Type B pancreatic cell (in vitro differentiated cells): ENCODE results near the gene SLC25A53. TPM values are rescaled to one million over a fixed set of nuclear protein-coding genes. Genes with fewer than 3 reads are reported as not detected.
"Not testable (repeated sequence)": the region's sequence is repeated elsewhere in the genome, so short reads cannot be mapped to it uniquely, and the experiment has no call there.

Experiments
- DNase-seq: peaks from one replicate; pipeline ENCODE4 v3.0.0; 2021; ENCODE audit warnings: mixed read lengths; ENCODE audit not compliant: unreplicated experiment; ENCODE audit errors: extremely low spot score
- H3K27ac Mint-ChIP-seq: 2 replicates; pipeline ENCODE4 v1.8.0; 2021; ENCODE audit warnings: mild to moderate bottlenecking, mixed read lengths
- H3K27me3 Mint-ChIP-seq: 2 replicates; pipeline ENCODE4 v1.8.0; 2021; ENCODE audit warnings: mixed read lengths
- H3K36me3 Mint-ChIP-seq: 2 replicates; pipeline ENCODE4 v1.8.0; 2021; ENCODE audit warnings: mixed read lengths
- H3K4me1 Mint-ChIP-seq: one replicate; pipeline ENCODE4 v1.8.0; 2021; ENCODE audit warnings: mixed read lengths; ENCODE audit not compliant: unreplicated experiment
- H3K4me3 Mint-ChIP-seq: 2 replicates; pipeline ENCODE4 v1.8.0; 2021; ENCODE audit warnings: mild to moderate bottlenecking, mixed read lengths
- H3K9me3 Mint-ChIP-seq: 2 replicates; pipeline ENCODE4 v1.8.0; 2021; ENCODE audit warnings: mixed read lengths
- CTCF ChIP-seq: fragments of 200-600 bp; sonication (generic); conservative IDR thresholded peaks from 2 replicates; pipeline ENCODE4 v1.5.0; 2021; ENCODE audit warnings: antibody characterized with exemption, mild to moderate bottlenecking
- total RNA-seq: library from RNA; stranded (reverse); gene quantifications from 2 replicates; pipeline ENCODE4 v1.2.1, GENCODE V29; 2021; ENCODE audit warnings: low replicate concordance

Gene SLC25A53
- total RNA-seq, 1 donor from 2014 or later: 9.3 TPM

DNA sequence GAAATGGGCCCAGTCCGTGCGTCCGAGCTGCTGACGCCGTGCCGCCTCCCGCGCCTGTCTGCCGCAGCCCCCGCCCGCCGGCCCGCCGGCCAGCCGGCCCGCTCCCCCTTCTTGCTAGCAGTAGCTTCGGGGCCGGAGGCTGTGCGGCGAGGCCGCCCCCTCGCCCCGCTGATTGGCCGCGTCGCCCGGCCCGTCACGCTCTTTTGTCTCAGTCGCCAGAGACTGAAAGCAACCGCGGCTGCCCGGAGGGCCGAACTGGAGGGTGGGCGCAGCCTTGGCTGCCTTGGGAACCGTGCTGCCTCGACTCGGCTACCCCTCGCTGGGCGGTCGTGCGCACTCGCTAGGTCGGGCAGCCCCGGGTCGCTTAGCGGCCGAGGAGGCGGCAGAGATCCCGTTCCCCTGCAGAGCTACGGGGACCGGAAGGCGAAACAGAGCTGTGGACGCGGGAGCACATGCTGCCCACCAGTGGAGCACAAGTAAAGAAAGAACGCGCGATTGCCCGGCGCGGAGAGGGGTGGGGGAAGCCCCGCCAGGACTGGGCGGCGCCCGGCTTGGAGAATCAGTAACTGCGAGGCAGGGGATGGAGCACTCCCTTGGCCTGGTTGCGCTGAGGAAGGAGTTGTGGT lies 44.4 kb downstream of the SLC25A53 start, which contains the start of gene ZCCHC18:
TSS of gene ZCCHC18 (plus strand) at position 198 of the 626 bp plus-strand sequence. CDS start 1,589 bp downstream, outside the sequence.
- TF ChIP-seq CTCF: no peak
- H3K27ac Mint-ChIP-seq: peak within 1 kb of the TSS; percentile 73
- H3K36me3 Mint-ChIP-seq: no peaks in the 10 kb centered on the region
- no peaks in the 10 kb centered on the region for H3K9me3 Mint-ChIP-seq
- peak within 1 kb of the TSS; percentile 89 for H3K4me3 Mint-ChIP-seq
- DNase-seq: peak; percentile 76
- no peaks in the 10 kb centered on the region for H3K27me3 Mint-ChIP-seq
- peaks cover 4% of the 10 kb centered on the region for H3K4me1 Mint-ChIP-seq

GRCh38 chrX:104110491-104111240 lies 46.1 kb downstream of the SLC25A53 start:
- H3K4me3 Mint-ChIP-seq: peak overlapping the region; percentile 18
- not testable (repeated sequence) for H3K4me1 Mint-ChIP-seq, H3K9me3 Mint-ChIP-seq, DNase-seq, H3K27ac Mint-ChIP-seq, H3K36me3 Mint-ChIP-seq, H3K27me3 Mint-ChIP-seq

DNA sequence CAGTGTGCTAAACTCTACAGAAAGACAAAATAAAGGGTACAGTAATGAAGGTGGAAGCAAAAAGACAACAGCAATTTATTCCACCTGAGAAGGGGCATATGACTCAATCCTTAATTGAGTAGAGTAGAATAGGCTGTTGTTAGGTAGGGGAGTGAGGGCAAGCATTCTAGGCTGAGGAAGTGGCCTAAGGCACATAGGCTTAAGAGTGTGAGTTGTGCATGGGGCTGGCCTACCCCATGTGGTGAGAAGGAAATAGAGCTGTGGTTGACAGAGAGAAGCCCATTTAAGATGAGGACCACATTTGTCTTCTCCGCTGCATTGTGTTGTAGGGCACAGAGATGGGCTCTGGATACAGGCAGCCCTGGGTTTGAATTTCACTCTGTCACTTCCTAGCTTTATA lies 47.9 kb downstream of the SLC25A53 start:
- H3K27ac Mint-ChIP-seq: no peak overlapping the region
- no peaks in the 10 kb centered on the region for H3K9me3 Mint-ChIP-seq
- no peak overlapping the region for H3K4me3 Mint-ChIP-seq
- H3K4me1 Mint-ChIP-seq: peaks cover 4% of the 10 kb centered on the region
- no peaks in the 10 kb centered on the region for H3K36me3 Mint-ChIP-seq
- no peaks in the 10 kb centered on the region for H3K27me3 Mint-ChIP-seq
- DNase-seq: no peak
- TF ChIP-seq CTCF: no peak

DNA sequence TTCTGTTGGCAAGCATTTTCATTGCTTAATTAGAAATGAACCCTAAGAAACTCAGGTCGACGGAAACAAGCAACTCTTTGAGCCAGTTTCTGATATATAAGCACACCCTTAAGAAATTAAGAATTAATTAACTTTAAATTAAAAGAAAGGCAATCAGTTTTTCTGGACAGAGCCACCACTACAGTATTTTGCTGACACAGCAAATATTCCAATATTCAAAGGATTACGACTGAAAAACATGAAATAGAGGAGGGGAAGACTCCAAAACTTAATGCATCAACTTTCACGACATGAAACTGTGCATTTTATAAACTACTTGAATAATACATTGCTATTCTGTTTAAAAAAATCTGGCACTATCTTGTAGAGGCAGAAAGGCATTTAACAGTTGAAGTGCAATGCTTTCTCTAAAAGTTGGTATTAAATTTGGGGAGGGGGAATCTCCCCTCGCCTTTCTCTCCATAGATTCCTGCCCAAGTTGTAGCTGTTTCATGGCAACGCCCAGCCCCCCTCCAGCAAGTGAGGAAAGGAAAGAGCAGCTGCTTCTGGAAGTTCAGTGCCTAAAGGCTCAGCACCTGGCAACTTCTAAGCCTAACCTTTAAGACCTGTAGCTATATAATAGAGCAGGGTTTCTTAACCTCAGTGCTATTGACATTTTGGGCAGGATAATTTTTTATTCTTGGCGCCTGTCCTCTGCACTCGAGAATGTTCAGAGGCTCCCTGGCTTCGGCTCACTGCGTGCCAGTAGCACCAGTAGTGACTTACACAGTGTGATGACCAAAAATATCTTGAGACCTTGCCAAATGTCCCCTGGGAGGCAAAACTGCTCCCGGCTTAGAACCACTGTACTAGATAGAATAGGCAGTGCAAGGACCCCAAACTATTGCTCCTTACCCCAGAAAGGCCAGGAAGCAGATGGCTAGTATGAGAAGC lies 51.2 kb downstream of the SLC25A53 start:
- Mint-ChIP-seq H3K4me1 (no peaks in the 10 kb centered on the region), H3K27me3 (no peaks in the 10 kb centered on the region), H3K4me3 (no peak overlapping the region), H3K36me3 (no peaks in the 10 kb centered on the region), H3K9me3 (no peaks in the 10 kb centered on the region), H3K27ac (no peak overlapping the region)
- no peak for TF ChIP-seq CTCF
- DNase-seq: no peak

GRCh38 chrX:104104676-104105075 lies 52.1 kb downstream of the SLC25A53 start:
- no peak overlapping the region for H3K4me3 Mint-ChIP-seq
- no peaks in the 10 kb centered on the region for H3K27me3 Mint-ChIP-seq
- H3K4me1 Mint-ChIP-seq: no peaks in the 10 kb centered on the region
- no peak overlapping the region for H3K27ac Mint-ChIP-seq
- no peak for TF ChIP-seq CTCF
- DNase-seq: no peak
- no peaks in the 10 kb centered on the region for H3K9me3 Mint-ChIP-seq
- H3K36me3 Mint-ChIP-seq: no peaks in the 10 kb centered on the region
